ENCODE data around the gene WASF3.

Gene WASF3

DNA sequence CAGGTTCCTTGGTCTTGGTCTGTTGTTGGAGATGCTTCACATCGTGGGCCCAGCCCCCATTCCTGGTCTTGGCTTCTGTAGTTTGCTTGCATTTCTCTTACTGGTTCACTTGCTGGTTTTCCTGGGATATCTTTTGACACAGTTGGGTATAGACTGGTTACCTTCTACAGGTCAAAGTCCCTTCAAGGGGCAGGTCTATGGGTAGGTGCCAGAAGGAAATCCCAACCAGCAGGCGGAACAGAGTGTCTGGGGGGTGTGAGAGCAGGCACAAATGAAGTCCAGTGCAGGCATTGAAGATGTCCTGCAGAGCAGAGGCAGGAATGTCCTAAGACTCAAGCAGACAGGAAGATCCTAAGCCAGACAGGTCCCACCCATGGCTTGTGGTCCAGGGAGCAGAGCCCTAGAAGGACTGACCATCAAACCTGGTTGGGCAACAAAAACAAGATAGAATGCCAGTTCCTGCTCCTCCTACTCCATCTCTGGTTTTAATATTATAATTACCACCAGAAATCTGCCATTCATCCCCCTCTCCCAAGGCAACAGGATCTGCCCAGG, 17.7 kb upstream of the WASF3 start:
- H3K36me3 ChIP-seq (ENCODE audit: control insufficient read depth, insufficient read depth, low read length) = no peaks in the 10 kb centered on the region
- TF ChIP-seq, protein P1, sequence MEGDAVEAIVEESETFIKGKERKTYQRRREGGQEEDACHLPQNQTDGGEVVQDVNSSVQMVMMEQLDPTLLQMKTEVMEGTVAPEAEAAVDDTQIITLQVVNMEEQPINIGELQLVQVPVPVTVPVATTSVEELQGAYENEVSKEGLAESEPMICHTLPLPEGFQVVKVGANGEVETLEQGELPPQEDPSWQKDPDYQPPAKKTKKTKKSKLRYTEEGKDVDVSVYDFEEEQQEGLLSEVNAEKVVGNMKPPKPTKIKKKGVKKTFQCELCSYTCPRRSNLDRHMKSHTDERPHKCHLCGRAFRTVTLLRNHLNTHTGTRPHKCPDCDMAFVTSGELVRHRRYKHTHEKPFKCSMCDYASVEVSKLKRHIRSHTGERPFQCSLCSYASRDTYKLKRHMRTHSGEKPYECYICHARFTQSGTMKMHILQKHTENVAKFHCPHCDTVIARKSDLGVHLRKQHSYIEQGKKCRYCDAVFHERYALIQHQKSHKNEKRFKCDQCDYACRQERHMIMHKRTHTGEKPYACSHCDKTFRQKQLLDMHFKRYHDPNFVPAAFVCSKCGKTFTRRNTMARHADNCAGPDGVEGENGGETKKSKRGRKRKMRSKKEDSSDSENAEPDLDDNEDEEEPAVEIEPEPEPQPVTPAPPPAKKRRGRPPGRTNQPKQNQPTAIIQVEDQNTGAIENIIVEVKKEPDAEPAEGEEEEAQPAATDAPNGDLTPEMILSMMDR (IDR thresholded peaks at IDR 0.05; ENCODE audit: insufficient read depth, low read length, poor library complexity, severe bottlenecking) = no peak
- DNase-seq (ENCODE audit: extremely low read depth, insufficient read length) = no peak
- H3K4me3 ChIP-seq (replicated peaks; ENCODE audit: low read depth, low read length) = no peak overlapping the region
- no peaks in the 10 kb centered on the region; the same call in 1 of the 2 replicates for H3K27me3 ChIP-seq (replicated peaks; ENCODE audit: control insufficient read depth, insufficient read depth, low read length)

DNA sequence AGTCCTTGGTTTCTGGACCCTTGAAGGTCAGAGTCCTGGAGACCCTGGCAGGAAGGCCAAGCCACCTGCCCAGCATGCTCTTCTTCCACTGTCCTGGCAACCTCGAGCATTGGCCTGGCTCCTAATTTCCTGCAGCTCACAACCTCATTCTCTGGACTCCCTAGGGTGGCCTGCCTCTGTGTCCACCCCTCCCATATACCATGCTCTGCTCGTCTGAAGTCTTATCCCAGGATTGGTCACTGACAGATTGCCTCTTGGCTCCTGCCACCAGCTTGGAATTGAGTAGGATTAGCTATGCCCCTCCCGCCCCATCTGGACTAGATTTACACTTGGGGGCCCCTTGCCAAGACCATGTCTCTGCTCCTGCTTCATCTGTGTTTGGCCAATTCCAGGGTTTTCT, 17.1 kb upstream of the WASF3 start:
- TF ChIP-seq, protein P1 (IDR thresholded peaks at IDR 0.05; ENCODE audit: insufficient read depth, low read length, poor library complexity, severe bottlenecking) = no peak
- DNase-seq (ENCODE audit: extremely low read depth, insufficient read length) = no peak
- H3K36me3 ChIP-seq (ENCODE audit: control insufficient read depth, insufficient read depth, low read length) = no peaks in the 10 kb centered on the region
- H3K27me3 ChIP-seq (replicated peaks; ENCODE audit: control insufficient read depth, insufficient read depth, low read length) = no peaks in the 10 kb centered on the region; the same call in 1 of the 2 replicates
- no peak overlapping the region for H3K4me3 ChIP-seq (replicated peaks; ENCODE audit: low read depth, low read length)

DNA sequence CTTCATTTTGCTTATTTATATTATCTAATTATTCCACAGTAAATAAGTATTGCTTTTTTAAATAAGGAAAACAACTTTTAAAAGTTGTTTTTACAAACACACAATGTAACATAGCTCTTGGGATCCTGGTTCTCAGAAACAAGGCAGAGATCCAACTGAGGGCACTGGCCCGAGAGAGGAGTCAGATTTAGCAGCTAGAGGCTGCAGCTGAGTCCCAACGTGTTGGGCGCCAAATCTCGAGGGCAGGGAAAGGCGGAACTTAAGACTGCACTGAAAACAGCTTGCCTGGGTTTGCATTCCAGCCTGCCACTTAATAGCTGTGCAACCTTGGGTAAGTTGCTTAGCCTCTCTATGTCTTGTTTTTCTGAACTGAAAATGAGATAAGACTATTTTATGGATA, 16.4 kb upstream of the WASF3 start:
- Histone ChIP-seq H3K36me3 (ENCODE audit: control insufficient read depth, insufficient read depth, low read length) (no peaks in the 10 kb centered on the region), H3K27me3 (replicated peaks; ENCODE audit: control insufficient read depth, insufficient read depth, low read length) (no peaks in the 10 kb centered on the region; the same call in 1 of the 2 replicates), H3K4me3 (replicated peaks; ENCODE audit: low read depth, low read length) (no peak overlapping the region)
- TF ChIP-seq, protein P1 (IDR thresholded peaks at IDR 0.05; ENCODE audit: insufficient read depth, low read length, poor library complexity, severe bottlenecking) = no peak
- DNase-seq (ENCODE audit: extremely low read depth, insufficient read length) = no peak

DNA sequence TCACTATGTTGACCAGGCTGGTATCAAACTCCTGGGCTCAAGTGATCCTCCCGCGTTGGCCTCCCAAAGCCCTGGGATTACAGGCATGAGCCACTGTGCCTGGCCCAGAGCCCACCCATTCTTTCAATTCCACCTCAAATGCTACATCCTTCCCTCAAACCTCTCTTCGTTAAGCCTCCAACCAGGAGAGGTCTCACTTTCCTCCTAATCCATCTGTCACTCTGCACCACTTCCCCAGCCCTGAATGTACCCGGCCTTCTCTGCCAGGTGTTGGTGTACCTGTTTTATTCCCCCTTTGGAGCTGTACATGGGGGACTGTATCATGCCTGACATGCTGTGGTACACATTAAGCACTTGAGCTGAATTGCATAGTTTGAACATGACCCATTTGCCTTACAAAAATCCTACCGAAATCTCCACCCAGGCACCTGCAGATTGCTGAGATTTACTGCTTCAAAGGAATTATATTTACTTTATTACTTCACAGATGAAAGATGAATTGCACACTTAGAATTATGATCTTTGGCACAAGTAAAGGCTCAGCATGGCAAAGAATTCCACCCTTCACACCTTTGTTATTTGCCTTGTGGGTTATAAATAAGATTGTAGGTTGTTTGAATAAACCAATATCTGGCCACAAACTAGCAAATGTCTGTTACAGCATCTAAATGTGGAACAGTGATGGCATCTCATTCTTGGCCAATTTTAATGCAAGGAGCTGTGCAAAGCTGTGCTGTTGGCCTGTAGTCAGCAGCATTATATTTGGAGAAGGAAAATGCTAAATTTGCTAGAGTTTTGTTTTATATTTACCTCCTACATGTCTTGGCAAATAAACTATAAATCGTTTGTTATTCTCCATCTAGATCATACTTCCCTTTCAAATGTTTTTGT, 15.6 kb upstream of the WASF3 start:
- H3K27me3 ChIP-seq (replicated peaks; ENCODE audit: control insufficient read depth, insufficient read depth, low read length) = no peaks in the 10 kb centered on the region; the same call in 1 of the 2 replicates
- DNase-seq (ENCODE audit: extremely low read depth, insufficient read length) = no peak
- TF ChIP-seq, protein P1 (IDR thresholded peaks at IDR 0.05; ENCODE audit: insufficient read depth, low read length, poor library complexity, severe bottlenecking) = no peak
- no peaks in the 10 kb centered on the region for H3K36me3 ChIP-seq (ENCODE audit: control insufficient read depth, insufficient read depth, low read length)
- H3K4me3 ChIP-seq (replicated peaks; ENCODE audit: low read depth, low read length) = no peak overlapping the region

DNA sequence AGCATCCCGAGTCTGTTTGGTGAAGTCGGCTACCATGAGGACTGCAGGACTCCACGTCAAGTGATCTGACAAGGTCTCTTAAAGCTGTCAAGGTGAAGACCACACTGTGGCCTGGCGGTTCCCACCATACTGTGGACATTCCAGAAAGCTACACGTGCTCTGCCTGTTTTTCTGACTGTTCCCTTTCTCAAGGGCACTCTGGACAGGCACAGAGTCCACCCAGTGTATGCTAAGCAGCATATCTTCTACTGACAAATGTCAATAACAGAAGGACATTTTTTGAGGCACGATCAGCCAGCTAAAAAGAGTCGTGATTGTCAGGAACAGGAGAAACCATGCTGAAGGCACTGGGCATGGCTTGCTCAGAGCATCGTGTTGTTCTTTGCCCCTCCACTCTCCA, 12.8 kb upstream of the WASF3 start:
- no peak for DNase-seq (ENCODE audit: extremely low read depth, insufficient read length)
- TF ChIP-seq, protein P1 (IDR thresholded peaks at IDR 0.05; ENCODE audit: insufficient read depth, low read length, poor library complexity, severe bottlenecking) = no peak
- no peaks in the 10 kb centered on the region for H3K36me3 ChIP-seq (ENCODE audit: control insufficient read depth, insufficient read depth, low read length)
- H3K4me3 ChIP-seq (replicated peaks; ENCODE audit: low read depth, low read length) = no peak overlapping the region
- no peaks in the 10 kb centered on the region; the same call in none of the 2 replicates for H3K27me3 ChIP-seq (replicated peaks; ENCODE audit: control insufficient read depth, insufficient read depth, low read length)

Measured in GM06990 (cell line).